GM19468 (cell line): ENCODE data around the gene ANK3.
A peak's percentile ranks its signal among the peaks of the same experiment; 100 is the strongest.

Experiments
- ATAC-seq: cut with Tn5 transposase; IDR thresholded peaks from one replicate; pipeline ENCODE4 v1.9.1; 2021; ENCODE audit warnings: mild to moderate bottlenecking, moderate library complexity, moderate number of reproducible peaks; ENCODE audit not compliant: unreplicated experiment; ENCODE audit errors: extremely low read depth

ANK3 gene

GRCh38 chr10:60253484-60253883 lies 136.2 kb downstream of the ANK3 start:
- no peak for ATAC-seq

- no peak for ATAC-seq
Observed at GRCh38 chr10:60252688-60253087, 137.0 kb downstream of the ANK3 start.

- no peak for ATAC-seq
Observed at GRCh38 chr10:60246382-60246781, 143.3 kb downstream of the ANK3 start.

- ATAC-seq = no peak
Observed at GRCh38 chr10:60239228-60239627, 150.4 kb downstream of the ANK3 start.

GRCh38 chr10:60238759-60239100 lies 150.9 kb downstream of the ANK3 start:
- ATAC-seq = no peak

- ATAC-seq = peak; percentile 8
Observed at GRCh38 chr10:60237977-60238758, 151.5 kb downstream of the ANK3 start.

GRCh38 chr10:60236869-60237524 lies 152.7 kb downstream of the ANK3 start:
- ATAC-seq = peak; percentile 100

GRCh38 chr10:60235001-60235400 lies 154.7 kb downstream of the ANK3 start:
- no peak for ATAC-seq

GRCh38 chr10:60234551-60234950 lies 155.1 kb downstream of the ANK3 start:
- ATAC-seq = no peak

GRCh38 chr10:60230892-60231291 lies 158.8 kb downstream of the ANK3 start:
- no peak for ATAC-seq

GRCh38 chr10:60224066-60224705 lies 165.5 kb downstream of the ANK3 start:
- no peak for ATAC-seq

- no peak for ATAC-seq
Observed at GRCh38 chr10:60222047-60222446, 167.6 kb downstream of the ANK3 start.

- no peak for ATAC-seq
Observed at GRCh38 chr10:60212195-60212594, 177.5 kb downstream of the ANK3 start.

GRCh38 chr10:60209874-60210570 lies 179.7 kb downstream of the ANK3 start:
- ATAC-seq = no peak

- ATAC-seq = no peak
Observed at GRCh38 chr10:60208676-60209269, 180.9 kb downstream of the ANK3 start.

- ATAC-seq = no peak
Observed at GRCh38 chr10:60207894-60208293, 181.8 kb downstream of the ANK3 start.

- no peak for ATAC-seq
Observed at GRCh38 chr10:60206735-60207134, 182.9 kb downstream of the ANK3 start.

- ATAC-seq = no peak
Observed at GRCh38 chr10:60205741-60206140, 183.9 kb downstream of the ANK3 start.

- no peak for ATAC-seq
Observed at GRCh38 chr10:60203993-60204618, 185.6 kb downstream of the ANK3 start.

- ATAC-seq = no peak
Observed at GRCh38 chr10:60200682-60201053, 189.0 kb downstream of the ANK3 start.
